Pancreas (tissue), 10 donors: ENCODE results near the gene RRP1B. TPM values are rescaled to one million over a fixed set of nuclear protein-coding genes. Genes with fewer than 3 reads are reported as not detected.
"Not testable (repeated sequence)": the region's sequence is repeated elsewhere in the genome, so short reads cannot be mapped to it uniquely, and the experiment has no call there.

ENCODE experiments used
- ATAC-seq, 4 donors: fragments of 200-7000 bp; cut with Tn5 transposase; one replicate each; pipeline versions ENCODE4 v1.8.0 to v1.9.1; 2020; ENCODE audit warnings: mild to moderate bottlenecking in 4 of 4, moderate library complexity in 4 of 4
- DNase-seq, 6 donors: peaks; one replicate each; pipeline ENCODE4 v3.0.0-alpha.2; 2020
- FAIRE-seq: peaks from 2 replicates; lab custom pipeline; 2012; peaks lifted over from hg19 to GRCh38; lab: Jason Lieb, UNC
- H3K27ac ChIP-seq, 4 donors: fragments of 200-600 bp; sonication (generic); 1 replicate in 3 of 4; 2 replicates in 1 of 4; pipeline versions ENCODE4 v1.5.0 to v1.8.0; 2020
- H3K27me3 ChIP-seq, 4 donors: fragments of 200-600 bp; one replicate each; pipeline ENCODE4 v1.8.0; 2021
- H3K36me3 ChIP-seq, 3 donors: fragments of 200-600 bp; sonication (generic) in 1 of 3; one replicate each; pipeline versions ENCODE4 v1.5.0 to v1.8.0; 2020 to 2021
- H3K4me1 ChIP-seq, 3 donors: fragments of 200-600 bp; one replicate each; pipeline ENCODE4 v1.8.0; 2021
- H3K4me3 ChIP-seq, 4 donors: fragments of 200-600 bp; sonication (generic) in 2 of 4; one replicate each; pipeline versions ENCODE4 v1.5.0 to v1.8.0; 2020 to 2021
- H3K9me3 ChIP-seq, 4 donors: fragments of 200-600 bp; one replicate each; pipeline ENCODE4 v1.8.0; 2021
- WGBS, 2 donors: extraction: QIAGEN DNeasy Blood & Tissue Kit; methylation state at CpG; one replicate each; pipeline ENCODE4 v1.1.7; 2013; 5-methylcytosine and 5-hydroxymethylcytosine counted together
- intact Hi-C, 3 donors: fragments of 100-400 bp; cut with DNase I; formaldehyde crosslinking; loops; one replicate each; pipeline versions ENCODE4 v1.11.1 to v1.14.2; 2022
- polyA plus RNA-seq, 2 donors: library from polyadenylated mRNA; stranded (reverse); fragments of 200-250 nt; gene quantifications; one replicate each; pipeline ENCODE4 v1.2.3, GENCODE V29; 2013
- total RNA-seq, 6 donors: library from RNA; stranded (reverse); fragmentation: NEBNext Ultra II Directional in 4 of 6; extraction: Animal tissue kit (Norgen Biotek cat#: 25700) in 4 of 6; gene quantifications; one replicate each; pipeline versions ENCODE4 v1.2.1 to v1.2.4, GENCODE V29; 2021 to 2023
- TF ChIP-seq, protein P1 (sequence below), 4 donors: fragments of 200-600 bp; sonication (generic) in 3 of 4; IDR thresholded peaks; one replicate each; pipeline versions ENCODE4 v1.5.0 to v1.8.0; 2021; ENCODE audit warnings: antibody characterized with exemption in 4 of 4
- donor health status: healthy with polysubstance abuse.
- donor health status: DM: no; HTN: no; CAD: no; lungs with moderate emphysema.
- donor health status: DM: no; HTN: no; CAD: no.
- donor health status: control.
- donor health status: control.
- donor health status: Bipolar disorder and iron deficiency.
- donor health status: DM: yes; HTN: yes; CAD: no.
- donor health status: DM: no; HTN: no; CAD: no.
- donor health status: DM: no; HTN: no; CAD: no.
- donor health status: DM: yes; HTN: yes; CAD: no.

The RRP1B gene
- total and polyA plus RNA-seq, 8 donors: 4.4 to 13.3 (median 9.0) TPM

DNA sequence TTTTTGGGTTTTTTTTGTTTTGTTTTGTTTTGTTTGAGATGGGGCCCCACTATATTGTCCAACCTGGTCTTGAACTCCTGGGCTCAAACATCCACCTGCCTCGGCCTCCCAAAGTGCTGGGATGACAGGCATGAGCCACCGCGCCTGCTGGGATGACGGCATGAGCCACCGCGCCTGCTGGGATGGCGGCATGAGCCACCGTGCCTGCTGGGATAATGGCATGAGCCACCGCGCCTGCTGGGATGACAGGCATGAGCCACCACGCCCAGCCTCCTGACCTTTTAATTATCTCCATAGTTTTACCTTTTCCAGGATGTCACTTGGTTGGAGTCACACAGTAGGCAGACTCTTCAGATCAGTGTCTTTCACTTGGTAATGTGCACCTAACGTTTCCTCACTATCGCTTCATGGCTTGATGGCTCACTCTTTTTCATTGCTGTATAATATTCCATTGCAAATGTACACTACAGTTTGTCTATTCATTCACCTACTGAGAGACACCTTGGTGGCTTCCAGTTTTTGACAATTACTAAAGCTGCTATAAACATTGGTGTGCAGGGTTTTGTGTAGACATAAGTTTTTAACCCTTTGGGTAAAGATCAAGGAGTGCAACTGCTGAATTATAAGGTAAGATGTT lies 49.5 kb downstream of the RRP1B start:
- WGBS, 2 donors: 84 to 91% methylated on average over 13 of the region's 13 CpGs
- no peaks in the 10 kb centered on the region for H3K36me3 ChIP-seq
- intact Hi-C loops: no loop called here
- no peak overlapping the region for H3K27ac ChIP-seq
- H3K9me3 ChIP-seq: no peaks in the 10 kb centered on the region
- H3K4me3 ChIP-seq: no peak overlapping the region
- ATAC-seq (no peak), FAIRE-seq (no peak), DNase-seq (peak in 1 of 6 donors; percentile 17)
- H3K27me3 ChIP-seq: no peaks in the 10 kb centered on the region
- H3K4me1 ChIP-seq: peaks cover 0 to 11% (median 8%) of the 10 kb centered on the region in 3 donors
- TF ChIP-seq, protein P1, sequence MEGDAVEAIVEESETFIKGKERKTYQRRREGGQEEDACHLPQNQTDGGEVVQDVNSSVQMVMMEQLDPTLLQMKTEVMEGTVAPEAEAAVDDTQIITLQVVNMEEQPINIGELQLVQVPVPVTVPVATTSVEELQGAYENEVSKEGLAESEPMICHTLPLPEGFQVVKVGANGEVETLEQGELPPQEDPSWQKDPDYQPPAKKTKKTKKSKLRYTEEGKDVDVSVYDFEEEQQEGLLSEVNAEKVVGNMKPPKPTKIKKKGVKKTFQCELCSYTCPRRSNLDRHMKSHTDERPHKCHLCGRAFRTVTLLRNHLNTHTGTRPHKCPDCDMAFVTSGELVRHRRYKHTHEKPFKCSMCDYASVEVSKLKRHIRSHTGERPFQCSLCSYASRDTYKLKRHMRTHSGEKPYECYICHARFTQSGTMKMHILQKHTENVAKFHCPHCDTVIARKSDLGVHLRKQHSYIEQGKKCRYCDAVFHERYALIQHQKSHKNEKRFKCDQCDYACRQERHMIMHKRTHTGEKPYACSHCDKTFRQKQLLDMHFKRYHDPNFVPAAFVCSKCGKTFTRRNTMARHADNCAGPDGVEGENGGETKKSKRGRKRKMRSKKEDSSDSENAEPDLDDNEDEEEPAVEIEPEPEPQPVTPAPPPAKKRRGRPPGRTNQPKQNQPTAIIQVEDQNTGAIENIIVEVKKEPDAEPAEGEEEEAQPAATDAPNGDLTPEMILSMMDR (IDR thresholded peaks at IDR 0.05): no peak

DNA sequence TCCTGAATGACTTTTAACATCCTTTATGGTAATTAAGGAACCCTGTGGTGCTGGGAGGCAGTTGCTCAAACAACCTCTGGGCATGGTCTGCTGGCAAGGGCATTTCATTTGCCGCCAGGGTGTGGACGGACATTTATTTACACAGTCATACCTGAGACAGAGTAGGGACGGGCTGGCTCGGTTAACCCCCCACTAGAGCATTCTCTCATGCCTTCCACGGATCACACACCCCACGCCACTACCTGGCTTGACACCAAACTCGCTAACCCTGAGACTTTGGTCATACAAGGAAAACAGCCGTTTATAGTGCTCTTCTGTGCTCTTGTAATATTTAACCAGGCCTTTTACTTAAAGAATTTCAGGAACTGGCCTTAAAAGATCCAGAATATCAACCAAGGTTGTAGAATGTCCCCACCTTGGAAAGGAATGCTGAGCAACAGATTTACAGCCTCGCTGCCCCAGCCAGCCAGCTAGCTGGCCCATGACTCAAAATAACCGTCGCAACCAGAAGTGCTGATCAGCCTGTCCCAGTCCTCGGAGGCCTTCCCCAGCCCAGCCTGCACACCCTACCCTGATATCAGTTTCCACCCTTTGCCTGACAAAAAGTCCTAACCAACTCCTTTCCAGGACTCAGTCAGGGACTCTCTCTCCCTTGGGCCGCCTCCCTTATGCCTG lies 53.0 kb downstream of the RRP1B start:
- H3K27ac ChIP-seq: peak overlapping the region; percentile 61 to 80 (median 78)
- no peak for FAIRE-seq

DNA sequence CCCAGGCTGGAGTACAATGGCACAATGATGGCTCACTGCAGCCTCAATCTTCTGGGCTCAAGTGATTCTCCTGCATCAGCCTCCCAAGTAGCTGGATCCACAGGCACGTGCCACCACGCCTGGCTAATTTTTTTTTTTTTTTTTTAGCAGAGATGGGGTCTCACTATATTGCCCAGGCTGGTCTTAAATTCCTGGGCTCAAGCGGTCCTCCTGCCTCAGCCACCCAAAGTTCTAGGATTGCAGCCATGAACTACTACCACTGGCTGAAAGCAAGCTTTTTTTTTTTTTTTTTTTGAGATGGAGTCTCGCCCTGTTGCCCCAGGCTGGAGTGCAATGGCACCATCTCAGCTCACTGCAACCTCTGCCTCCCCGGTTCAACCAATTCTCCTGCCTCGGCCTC lies 53.8 kb downstream of the RRP1B start:
- H3K27ac ChIP-seq: peak overlapping the region; percentile 61 to 80 (median 78)
- FAIRE-seq, H3K36me3 ChIP-seq, H3K27me3 ChIP-seq, ATAC-seq, H3K9me3 ChIP-seq, H3K4me3 ChIP-seq, intact Hi-C loops: not testable (repeated sequence)
- DNase-seq: peak in 1 of 6 donors; percentile 0
- 96 to 99% methylated on average over 6 of the region's 6 CpGs for WGBS, 2 donors
- H3K4me1 ChIP-seq: peaks cover 0 to 11% (median 8%) of the 10 kb centered on the region in 3 donors

More for the DNA sequence above, 53.0 kb downstream of the RRP1B start:
- intact Hi-C loops: no loop called here
- H3K4me3 ChIP-seq: no peak overlapping the region
- H3K27me3 ChIP-seq: no peaks in the 10 kb centered on the region
- no peaks in the 10 kb centered on the region for H3K36me3 ChIP-seq
- peak in 5 of 6 donors; percentile 49 to 71 (median 63) for DNase-seq
- peaks cover 0 to 11% (median 8%) of the 10 kb centered on the region in 3 donors for H3K4me1 ChIP-seq
- WGBS, 2 donors: 32 to 38% methylated on average over 13 of the region's 13 CpGs
- no peaks in the 10 kb centered on the region for H3K9me3 ChIP-seq
- TF ChIP-seq, protein P1 (IDR thresholded peaks at IDR 0.05): no peak
- peak; percentile 81 to 87 (median 84) for ATAC-seq

DNA sequence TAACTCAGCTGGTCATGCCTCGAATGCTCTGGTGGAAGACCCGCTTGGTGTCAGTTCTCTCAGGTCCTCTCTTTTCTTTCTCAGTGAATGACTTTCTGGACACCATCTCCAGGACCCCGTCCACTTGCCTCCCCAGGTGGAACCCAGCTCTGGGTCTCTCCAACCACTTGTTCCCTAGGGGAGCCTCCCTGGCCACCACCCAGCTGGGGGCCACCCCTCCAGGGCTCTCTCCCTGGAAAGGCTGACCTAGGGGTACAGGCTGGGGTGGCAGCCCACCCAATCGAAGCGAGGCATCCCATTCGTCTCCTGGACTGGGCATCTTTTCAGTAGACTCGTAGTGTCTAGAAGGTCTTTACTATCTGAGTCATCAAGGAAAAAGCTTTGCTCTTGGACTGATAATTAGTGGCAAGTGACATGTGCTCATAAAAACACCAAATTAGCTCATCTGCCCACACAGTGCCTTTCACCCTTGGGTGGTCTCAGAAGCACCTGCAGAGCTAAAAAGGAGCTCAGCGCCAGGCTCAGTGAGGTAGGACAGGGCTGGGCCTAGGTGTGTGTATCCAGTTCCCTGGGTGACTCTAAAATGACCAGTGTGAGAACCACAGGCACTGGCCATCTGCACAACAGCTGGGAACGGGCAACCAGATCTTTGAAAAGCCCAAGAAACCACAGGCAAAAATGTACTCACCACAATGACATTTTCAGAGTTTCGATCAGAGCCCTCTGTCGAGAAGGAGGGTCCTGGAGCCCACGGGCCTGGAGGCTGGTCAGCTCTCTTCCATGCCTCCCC lies 57.2 kb downstream of the RRP1B start:
- intact Hi-C loops: no loop called here
- DNase-seq (no peak), FAIRE-seq (no peak), ATAC-seq (no peak)
- TF ChIP-seq, protein P1 (IDR thresholded peaks at IDR 0.05): no peak
- H3K4me3 ChIP-seq: no peak overlapping the region
- peaks cover 9 to 19% (median 16%) of the 10 kb centered on the region in 3 donors for H3K4me1 ChIP-seq
- no peaks in the 10 kb centered on the region for H3K9me3 ChIP-seq
- H3K36me3 ChIP-seq: no peaks in the 10 kb centered on the region
- 74 to 81% methylated on average over 12 of the region's 12 CpGs for WGBS, 2 donors
- no peaks in the 10 kb centered on the region for H3K27me3 ChIP-seq
- no peak overlapping the region for H3K27ac ChIP-seq

DNA sequence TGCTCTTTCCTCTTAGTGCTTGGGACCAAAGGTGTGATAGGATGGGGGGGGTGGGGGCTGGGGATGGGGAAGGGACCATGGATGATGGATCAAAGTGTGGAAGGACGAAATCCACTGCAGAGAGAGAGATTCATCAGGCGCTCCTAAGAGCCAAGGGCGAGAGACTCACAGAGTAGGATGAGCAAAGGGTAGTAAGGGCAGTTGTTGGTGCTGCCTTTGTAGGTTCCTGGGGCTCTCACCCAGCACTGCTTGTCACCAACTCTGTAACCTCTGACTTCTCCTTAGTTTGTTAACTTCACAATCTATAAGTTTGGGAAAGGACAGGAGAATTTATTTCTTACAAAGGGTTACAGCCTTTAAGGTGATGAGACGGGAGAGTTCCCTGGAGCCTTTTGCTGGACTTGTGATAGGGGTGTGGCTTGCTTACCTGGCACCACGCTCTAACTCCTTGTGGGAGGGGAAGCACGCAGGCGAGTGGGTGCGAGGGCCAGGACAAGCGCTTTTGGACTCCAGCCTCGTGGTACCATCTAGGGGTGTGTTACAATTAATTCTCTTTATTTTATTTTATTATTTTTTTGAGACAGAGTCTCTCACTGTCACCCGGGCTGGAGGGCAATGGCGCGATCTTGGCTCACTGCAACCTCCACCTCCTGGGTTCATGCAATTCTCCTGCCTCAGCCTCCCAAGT lies 58.0 kb downstream of the RRP1B start:
- Histone ChIP-seq H3K27ac (no peak overlapping the region), H3K36me3 (no peaks in the 10 kb centered on the region), H3K4me1 (peaks cover 9 to 15% (median 14%) of the 10 kb centered on the region in 3 donors), H3K9me3 (no peaks in the 10 kb centered on the region), H3K27me3 (no peaks in the 10 kb centered on the region), H3K4me3 (no peak overlapping the region)
- FAIRE-seq: no peak
- peak in 1 of 6 donors; percentile 29 for DNase-seq
- no peak for ATAC-seq
- TF ChIP-seq, protein P1 (IDR thresholded peaks at IDR 0.05): no peak
- 90 to 92% methylated on average over 13 of the region's 13 CpGs for WGBS, 2 donors
- intact Hi-C loops: no loop called here
